HTR-8/SVneo (cell line): ENCODE data around the gene UGT1A6.
A peak's percentile ranks its signal among the peaks of the same experiment; 100 is the strongest.
"Not testable (repeated sequence)": the region's sequence is repeated elsewhere in the genome, so short reads cannot be mapped to it uniquely, and the experiment has no call there.

Experiments
- DNase-seq: peaks from one replicate; pipeline ENCODE4 v3.0.0; 2011; ENCODE audit warnings: low spot score, mixed read lengths; ENCODE audit not compliant: insufficient read length
- FAIRE-seq: peaks from 2 replicates; lab custom pipeline; 2011; peaks lifted over from hg19 to GRCh38; lab: Jason Lieb, UNC

UGT1A6 gene

DNA sequence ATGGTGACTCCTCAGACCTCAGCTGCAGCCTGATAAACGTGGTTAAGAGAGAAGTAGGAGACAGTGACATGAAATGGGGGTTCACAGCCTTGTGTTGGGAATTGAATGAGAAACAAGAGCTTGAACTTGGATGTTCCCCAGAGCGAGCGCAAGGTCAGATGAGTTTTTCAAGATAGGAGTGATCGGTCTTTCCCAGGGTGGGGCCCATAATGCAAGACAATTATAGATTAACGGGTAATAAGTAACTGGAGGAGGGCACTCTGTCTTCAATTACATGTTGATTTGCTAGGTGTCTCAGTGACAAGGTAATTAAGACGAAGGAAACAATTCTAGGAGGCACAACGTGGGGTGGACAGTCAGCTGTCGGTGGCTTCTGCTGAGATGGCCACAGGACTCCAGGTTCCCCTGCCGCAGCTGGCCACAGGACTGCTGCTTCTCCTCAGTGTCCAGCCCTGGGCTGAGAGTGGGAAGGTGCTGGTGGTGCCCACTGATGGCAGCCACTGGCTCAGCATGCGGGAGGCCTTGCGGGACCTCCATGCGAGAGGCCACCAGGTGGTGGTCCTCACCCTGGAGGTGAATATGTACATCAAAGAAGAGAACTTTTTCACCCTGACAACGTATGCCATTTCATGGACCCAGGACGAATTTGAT lies 20.0 kb downstream of the UGT1A6 start, which contains the start of gene UGT1A5:
UGT1A5 (plus strand) TSS at position 297 of the 651 bp plus-strand sequence; CDS start at position 382, 85 bp downstream.
- FAIRE-seq (no peak), DNase-seq (no peak)

GRCh38 chr2:233713262-233713615 lies 20.5 kb downstream of the UGT1A6 start:
- DNase-seq = no peak
- FAIRE-seq = no peak

GRCh38 chr2:233714121-233714520 lies 21.4 kb downstream of the UGT1A6 start:
- FAIRE-seq (no peak), DNase-seq (no peak)

- FAIRE-seq (no peak), DNase-seq (no peak)
Observed at GRCh38 chr2:233718552-233718951, 25.9 kb downstream of the UGT1A6 start, which contains the start of gene UGT1A4. UGT1A4 (plus strand) TSS chr2:233718736; CDS start chr2:233718821, 85 bp downstream.

- no peak for FAIRE-seq
- DNase-seq = no peak
Observed at GRCh38 chr2:233728723-233729301, 36.1 kb downstream of the UGT1A6 start, which contains the start of gene UGT1A3. UGT1A3 (plus strand) TSS chr2:233729042; CDS start chr2:233729127, 85 bp downstream.

DNA sequence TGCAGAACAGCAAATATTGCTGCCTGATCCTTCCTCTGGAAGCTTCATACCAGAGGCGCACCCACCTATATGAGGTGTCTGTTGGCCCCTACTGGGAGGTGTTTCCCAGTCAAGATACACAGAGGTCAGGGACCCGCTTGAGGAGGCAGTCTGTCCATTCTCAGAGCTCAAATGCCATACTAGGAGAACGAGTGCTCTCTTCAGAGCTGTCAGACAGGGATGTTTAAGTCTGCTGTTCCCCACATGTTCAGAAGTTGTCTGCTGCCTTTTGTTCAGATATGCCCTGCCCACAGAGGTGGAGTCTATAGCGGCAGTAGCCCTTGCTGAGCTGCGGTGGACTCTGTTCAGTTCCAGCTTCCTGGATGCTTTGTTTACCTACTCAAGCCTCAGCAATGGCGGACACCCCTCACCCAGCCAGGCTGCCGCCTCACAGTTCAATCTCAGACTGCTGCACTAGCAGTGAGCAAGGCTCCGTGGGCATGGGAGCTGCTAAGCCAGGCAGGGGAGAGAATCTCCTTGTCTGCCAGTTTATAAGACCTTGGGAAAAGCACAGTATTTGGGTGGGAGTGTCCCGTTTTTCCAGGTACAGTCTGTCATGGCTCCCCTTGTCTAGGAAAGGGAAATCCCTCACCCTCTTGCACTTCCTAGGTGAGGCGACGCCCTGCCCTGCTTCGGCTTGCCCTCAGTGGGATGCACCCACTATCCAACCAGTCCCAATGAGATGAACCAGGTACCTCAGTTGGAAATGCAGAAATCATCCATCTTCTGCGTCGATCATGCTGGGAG lies 44.4 kb downstream of the UGT1A6 start:
- FAIRE-seq = peak; percentile 38

GRCh38 chr2:233740870-233741269 lies 48.2 kb downstream of the UGT1A6 start:
- FAIRE-seq = no peak
- DNase-seq = no peak

More for the DNA sequence above, 44.4 kb downstream of the UGT1A6 start:
- DNase-seq = not testable (repeated sequence)

GRCh38 chr2:233743464-233744259 lies 51.0 kb downstream of the UGT1A6 start:
- DNase-seq (no peak), FAIRE-seq (no peak)

DNA sequence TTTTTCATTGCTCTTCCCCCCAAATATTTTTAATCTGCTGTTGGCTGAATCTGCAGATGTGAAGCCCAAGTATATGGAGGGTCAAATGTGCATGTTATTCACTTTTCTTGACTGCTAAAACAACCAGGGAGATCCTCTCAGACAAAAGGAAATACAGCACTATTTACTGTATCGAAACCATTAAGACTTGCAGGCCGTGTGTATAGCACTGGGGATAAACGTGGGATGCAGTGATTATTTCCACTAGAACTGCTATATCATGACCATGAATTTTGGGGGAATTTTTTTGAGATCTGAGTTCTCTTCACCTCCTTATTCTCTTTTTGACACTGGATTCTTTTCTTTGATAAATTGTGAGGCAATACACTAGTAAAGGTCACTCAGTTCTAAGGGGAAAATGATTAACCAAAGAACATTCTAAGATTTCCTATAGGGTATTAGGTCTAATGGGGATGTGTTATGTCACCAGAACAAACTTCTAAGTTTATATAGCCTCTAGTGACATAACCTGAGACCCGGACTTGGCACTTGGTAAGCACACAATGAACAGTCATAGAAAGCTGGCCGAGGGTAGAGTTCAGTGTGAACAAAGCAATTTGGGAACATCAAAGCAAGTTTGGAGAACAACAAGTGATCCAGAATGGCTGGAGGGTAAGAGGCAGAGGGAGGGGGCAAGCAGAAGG lies 52.5 kb downstream of the UGT1A6 start:
- no peak for FAIRE-seq

GRCh38 chr2:233745838-233746237 lies 53.1 kb downstream of the UGT1A6 start:
- not testable (repeated sequence) for FAIRE-seq, DNase-seq

More for the DNA sequence above, 52.5 kb downstream of the UGT1A6 start:
- no peak for DNase-seq

DNA sequence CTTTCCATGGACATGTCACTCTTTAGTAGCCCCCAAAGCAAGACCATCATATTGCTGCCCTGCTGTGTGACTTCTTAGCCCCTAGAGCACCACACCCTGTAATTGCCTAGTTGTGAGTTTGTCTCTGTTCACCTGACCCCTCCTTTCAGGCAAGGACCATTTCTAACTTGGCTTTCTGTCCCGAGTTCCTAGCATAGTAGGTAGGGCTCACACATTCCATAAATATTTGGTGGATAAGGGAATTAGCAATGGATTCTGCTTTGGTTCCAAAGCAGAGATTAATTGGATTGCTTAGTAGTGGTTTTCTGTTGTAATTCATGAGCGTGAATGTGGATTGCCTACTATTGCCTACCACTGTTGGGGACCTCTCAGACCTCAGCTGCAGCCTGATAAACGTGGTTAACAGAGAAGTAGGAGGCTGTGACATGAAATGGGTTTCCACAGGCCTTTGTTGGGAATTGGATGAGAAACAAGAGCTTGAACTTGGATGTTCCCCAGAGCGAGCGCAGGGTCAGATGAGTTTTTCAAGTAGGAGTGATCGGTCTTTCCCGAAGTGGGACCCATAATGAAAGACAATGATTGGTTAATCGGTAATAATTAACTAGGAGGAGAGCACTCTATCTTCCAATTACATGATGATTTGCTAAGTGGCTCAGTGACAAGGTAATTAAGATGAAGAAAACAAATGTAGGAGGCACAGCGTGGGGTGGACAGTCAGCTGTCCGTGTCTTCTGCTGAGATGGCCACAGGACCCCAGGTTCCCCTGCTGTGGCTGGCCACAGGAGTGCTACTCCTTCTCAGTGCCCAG lies 54.0 kb downstream of the UGT1A6 start:
- DNase-seq (no peak), FAIRE-seq (no peak)

GRCh38 chr2:233747283-233747544 lies 54.5 kb downstream of the UGT1A6 start:
- DNase-seq = no peak
- no peak for FAIRE-seq

GRCh38 chr2:233750689-233751088 lies 58.0 kb downstream of the UGT1A6 start:
- FAIRE-seq, DNase-seq: not testable (repeated sequence)

DNA sequence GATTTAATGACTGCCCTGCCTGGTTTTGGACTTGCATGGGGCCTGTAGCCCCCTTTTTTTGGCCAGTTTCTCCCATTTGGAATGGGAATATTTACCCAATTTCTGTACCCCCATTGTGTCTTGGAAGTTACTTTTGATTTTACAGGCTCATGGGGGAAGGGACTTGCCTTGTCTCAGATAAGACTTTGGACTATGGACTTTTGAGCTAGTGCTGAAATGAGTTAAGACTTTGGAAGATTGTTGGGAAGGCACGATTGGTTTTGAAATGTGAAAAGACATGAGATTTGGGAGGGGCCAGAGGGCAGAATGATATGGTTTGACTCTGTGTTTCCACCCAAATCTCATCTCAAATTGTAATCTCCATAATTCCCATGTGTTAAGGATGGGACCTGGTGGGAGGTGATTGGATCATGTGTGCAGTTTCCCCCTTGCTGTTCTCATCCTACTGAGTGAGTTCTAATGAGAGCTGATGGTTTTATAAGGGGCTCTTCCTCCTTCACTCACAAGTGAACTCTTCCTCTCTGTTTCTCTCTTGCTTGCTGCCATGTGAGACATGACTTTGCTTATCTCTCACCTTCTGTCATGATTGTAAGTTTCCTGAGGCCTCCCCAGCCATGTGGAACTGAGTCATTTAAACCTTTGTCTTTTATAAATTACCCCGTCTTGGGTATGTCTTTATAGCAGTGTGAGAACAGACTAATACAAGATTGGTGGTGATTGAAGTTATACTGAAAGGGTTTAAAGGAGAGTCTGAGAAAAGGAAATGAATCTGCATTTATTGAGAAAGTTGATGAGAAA lies 58.7 kb downstream of the UGT1A6 start:
- not testable (repeated sequence) for FAIRE-seq, DNase-seq

DNA sequence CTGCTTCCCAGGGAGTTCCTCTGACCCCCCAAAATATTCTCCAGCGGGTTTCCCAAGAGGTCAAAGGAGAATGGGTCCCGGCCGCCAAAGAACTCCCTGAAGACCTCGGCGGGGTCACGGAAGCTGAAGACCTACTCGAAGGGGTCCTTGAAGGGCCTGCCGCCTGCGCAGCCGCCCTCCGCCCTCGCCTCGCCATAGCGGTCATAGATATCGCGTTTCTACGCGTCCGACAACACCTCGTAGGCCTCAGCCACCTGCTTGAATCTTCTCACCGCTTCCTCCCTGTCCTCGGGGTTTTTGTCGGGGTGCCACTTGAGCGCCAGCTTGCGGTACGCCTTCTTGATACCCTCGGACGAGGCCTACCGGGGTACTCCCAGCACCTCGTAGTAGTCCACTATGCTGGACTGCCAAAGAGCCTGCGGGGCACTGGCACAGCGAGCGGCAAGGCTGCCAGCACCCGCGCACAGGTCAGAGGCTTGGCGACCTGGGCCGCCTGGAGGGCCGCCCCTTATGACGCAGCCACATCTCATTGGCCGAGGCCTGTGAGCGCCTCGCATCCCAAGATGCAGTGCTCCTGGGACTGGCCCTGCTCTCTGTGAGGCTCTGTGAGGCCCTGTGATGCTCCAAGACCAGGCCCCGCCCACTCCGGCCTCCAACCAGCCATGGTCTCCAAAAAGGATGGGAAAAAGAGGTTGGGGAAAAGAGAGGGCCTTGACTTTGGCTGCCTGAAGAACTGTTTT lies 62.4 kb downstream of the UGT1A6 start:
- DNase-seq = no peak

GRCh38 chr2:233756429-233757081 lies 63.9 kb downstream of the UGT1A6 start:
- FAIRE-seq = no peak

More for the DNA sequence above, 62.4 kb downstream of the UGT1A6 start:
- FAIRE-seq = no peak

DNA sequence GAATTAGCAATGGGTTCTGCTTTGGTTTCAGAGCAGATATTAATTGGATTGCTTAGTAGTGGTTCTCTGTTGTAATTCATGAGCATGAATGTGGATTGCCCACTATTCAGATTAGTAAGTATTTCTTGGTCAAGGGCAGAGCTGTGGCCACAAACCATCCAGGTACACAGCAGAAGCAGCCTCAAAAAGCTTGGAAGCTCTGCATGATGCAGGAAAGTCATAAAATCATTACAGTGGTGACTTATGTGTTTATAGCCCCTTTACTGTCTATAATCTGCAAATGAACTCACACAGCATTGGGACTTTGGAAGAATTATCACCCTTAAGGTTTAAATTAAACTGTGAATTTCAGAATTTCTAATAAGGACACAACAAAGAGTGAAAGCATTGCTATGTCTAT lies 65.5 kb downstream of the UGT1A6 start:
- no peak for FAIRE-seq
- no peak for DNase-seq

More at GRCh38 chr2:233756429-233757081, 63.9 kb downstream of the UGT1A6 start:
- no peak for DNase-seq
